SIG-M5 (cell line): ENCODE results near the gene EIF4G3.
"Not testable (repeated sequence)": the region's sequence is repeated elsewhere in the genome, so short reads cannot be mapped to it uniquely, and the experiment has no call there.

Experiments used
- DNase-seq: peaks from one replicate; lab custom pipeline; 2025; lab: John Stamatoyannopoulos, UW

Gene EIF4G3

DNA sequence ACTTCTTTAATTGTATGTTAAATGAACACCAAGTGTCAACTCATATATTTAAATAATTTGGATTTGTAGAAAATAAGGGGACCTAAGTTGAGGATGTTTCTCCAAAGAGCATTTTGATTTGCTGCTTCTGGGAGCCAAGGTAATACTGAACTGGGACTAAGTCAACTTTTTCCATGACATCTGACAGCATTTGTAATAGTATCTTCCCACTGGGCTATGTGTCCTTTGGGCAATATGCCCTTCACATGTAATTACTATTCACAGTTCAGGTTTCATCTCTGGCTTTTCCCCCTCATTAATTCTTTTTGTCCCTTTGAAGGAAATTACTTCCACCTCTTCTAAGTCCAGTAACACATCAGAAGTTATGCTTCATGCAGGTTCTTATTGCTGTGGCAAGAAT is 352.9 kb downstream of the EIF4G3 start:
- no peak for DNase-seq

DNA sequence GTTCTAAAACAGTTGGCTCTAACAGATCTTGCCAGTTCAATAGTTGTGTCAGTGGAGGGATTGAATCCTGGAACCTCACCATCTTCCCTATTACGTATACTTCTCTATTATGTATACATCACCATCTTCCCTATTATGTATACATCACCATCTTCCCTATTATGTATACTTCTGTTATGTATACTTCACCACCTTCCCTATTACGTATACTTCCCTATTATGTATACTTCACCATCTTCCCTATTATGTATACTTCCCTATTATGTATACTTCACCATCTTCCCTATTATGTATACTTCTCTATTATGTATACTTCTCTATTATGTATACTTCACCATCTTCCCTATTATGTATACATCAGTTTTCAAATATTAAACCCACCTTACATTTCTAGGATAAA is 355.2 kb downstream of the EIF4G3 start:
- no peak for DNase-seq

DNA sequence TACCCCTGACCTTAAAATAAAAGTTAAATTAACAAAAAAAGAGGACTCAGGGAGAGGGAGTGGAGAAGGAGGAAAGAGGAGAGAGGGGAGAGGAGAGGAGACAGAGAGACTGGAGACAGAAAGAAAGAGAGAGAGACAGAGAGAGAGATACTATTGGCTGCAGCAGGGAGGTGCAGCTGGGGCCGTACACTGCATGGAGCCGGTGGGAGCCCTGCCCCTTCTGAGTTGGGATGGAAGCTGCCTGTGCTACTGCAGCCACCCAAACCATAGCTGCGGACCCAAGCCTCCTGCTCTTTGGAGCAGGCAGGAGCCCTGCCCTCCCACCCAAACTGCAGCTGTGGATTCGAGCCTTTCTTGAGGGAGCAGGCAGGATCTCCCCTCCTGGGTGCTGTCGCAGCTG is 356.9 kb downstream of the EIF4G3 start:
- DNase-seq = no peak

DNA sequence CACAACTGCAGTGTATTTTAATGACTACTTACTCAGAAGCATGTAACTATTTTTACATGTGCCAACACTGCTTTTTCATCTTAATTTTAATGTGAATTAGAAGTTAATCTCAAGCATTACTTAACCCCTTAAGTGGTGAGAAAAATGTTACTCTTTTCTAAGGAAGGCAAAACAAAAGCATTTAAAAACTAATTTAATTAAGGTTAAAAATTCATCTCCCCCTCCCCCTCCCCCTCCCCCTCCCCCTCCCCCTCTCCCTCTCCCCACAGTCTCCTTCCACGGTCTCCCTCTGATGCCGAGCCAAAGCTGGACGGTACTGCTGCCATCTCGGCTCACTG is 362.2 kb downstream of the EIF4G3 start:
- DNase-seq = no peak

DNA sequence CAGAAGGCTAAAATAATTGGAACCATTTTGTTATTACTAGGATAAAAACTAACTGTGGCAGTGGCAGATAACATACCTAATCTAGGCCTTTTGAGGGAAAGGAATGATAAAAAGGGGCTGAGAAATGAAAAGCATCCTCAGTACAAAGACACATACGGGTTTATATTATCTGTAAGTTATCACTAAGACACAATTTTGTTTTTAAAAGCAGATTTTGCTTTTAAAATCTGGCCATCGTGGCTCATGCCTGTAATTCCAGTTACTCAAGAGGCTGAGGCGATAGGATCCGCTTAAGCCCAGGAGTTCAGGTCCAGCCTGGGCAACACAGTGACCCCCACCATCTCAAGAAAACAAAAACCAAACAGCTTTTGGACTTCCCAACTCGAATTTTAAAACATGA is 364.8 kb downstream of the EIF4G3 start:
- no peak for DNase-seq

DNA sequence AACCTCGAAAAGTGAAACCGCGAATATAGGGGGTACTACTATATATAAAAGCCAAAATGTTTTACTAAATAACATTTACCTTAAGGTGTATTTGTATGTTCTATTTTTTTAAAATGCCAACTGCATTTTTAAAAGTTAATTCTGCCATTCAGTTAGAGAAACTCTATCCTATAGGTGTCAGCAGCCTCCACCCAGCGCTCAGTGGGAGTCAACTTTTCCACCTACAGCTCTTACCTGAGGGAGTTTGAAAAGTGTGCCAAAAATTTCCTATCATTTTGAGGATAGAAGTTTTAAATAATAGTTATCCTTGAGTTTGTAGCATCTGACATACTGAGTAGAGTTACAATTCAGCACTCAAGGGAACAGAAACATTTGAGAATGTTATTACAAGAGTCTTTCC is 383.5 kb downstream of the EIF4G3 start:
- DNase-seq = no peak

DNA sequence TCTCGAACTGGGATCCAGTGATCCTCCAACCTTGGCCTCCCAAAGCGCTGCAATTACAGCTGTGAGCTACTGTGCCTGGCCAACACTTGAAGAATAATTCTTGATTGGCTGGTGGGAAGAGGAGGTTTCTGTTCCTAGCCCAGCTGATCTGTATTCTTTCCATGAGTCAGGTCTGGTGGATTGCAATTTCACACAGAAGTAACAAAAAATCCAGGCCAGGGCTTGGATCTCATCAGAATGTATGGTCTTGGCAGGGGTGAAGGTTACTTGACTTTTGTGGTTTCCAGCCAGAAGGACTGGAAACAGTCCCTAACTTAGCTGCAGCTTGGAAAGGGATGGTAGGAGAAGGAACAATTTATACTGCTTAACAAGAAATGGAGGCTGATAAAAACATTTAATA is 384.5 kb downstream of the EIF4G3 start:
- DNase-seq = no peak

DNA sequence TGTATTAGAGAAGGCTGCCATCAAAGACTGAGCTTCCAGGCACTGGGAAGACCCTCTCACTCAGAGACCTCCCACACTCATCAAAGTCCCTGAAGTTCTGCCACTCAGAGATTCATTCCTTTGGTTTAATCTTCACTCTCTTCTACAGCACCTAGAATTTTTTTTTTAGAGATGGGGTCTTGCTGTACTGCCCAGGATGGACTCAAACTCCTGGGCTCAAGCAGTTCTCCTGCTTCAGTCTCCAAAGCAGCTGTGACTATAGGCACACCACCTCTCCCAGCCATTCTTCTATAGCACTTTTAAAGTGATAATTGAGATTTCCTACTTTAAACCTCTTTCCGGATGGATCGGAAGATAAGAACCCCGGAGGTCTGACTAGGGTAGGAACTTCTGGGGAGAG is 385.9 kb downstream of the EIF4G3 start:
- DNase-seq = no peak

DNA sequence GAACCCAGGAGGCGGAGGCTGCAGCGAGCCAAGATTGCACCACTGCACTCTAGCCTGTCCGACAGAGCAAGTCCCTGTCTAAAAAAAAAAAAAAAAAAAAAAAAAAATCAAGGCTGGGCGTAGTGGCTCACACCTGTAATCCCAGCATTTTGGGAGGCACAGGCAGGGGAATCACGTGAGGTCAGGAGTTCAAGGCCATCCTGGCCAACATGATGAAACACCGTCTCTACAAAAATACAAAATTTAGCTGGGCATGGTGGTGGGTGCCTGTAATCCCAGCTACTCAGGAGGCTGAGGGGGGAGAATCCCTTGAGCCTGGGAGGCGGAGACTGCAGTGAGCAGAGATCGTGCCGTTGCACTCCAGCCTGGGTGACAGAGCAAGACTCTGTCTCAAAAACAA is 387.1 kb downstream of the EIF4G3 start:
- not testable (repeated sequence) for DNase-seq

DNA sequence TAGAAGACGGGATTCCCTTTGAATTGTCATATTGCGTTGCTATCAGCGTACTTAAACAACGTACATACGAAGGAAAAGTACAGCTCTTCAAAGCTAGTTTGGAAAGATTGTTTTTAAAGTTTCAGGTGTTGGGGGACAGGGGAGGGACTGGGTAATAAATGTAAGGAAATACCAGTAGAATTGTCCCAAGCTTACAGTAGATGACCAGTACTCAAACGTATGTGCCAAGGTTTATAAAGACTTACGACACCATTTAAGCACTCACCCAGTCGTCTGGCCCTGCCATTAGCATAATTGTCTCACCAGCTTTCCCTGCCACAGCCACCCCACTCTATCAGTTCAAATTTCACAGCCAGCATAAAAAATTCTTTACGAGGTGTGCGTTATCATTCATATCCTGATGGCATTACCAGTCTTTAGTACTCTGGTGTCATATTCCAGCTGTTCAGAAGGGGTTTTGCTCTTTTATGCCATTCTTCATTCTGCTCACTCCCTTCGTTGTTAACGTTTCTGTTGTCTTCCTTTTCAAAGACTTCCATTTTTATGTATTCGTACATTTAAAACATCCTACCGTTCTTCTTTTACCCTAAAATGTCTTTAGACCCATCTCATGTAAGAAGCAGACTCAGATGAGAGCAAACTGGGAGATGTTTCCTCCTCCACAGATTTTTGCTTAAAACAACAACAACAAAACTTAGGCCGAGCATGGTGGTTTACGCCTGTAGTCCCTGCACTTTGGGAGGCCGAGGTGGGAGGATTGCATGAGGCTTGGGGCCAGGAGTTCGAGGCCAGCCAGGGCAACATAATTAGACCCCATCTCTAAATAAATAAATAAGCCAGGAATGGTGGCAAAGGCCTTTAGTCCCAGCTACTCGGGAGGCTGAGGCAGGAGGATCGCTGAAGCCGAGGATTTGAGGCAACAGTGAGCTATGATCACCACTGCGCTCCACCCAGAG is 388.6 kb downstream of the EIF4G3 start:
- DNase-seq = no peak

DNA sequence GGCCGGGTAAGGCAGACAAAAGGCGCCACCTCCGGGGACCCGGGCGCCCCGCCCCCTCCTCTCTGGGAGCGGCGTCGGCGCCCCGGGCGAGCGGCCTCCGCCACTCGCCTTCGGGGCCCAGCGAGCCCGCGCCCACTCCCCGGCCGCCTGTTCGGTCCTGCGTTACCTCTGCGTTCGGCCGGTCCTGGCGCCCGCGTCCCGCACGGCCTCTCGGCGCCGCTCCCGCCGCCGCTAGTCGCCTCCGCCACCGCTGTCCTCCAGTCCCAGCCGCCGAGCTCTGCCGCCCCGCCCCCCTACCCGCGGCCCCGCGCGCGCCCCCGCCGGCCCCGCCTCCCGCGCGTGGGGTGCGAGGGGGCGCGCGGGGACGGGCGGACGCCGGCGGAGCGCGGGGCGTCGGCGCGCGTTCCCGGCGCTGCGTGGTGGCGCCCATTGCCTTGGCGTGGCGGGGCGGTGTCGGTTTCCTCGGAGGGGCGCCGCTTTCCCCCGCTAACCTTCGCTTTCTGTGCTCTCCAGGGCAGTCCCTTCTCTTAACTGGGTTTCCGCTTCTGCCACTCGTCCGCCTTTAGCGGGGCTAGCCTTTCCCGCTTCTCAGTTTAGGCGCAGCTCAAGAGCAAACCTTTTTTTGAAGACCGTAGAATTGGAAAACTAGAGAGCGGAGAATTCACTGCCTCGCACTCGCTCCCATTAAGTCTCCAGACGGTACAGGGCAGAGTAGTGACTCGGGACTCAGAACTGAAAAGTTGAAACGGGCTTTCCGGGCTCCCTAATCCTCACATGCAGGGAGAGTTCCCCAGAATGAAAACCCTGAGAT is 389.5 kb downstream of the EIF4G3 start, which contains the start of gene HP1BP3:
HP1BP3 (minus strand) TSS at position 279 of the 811 bp plus-strand sequence. CDS start 6,867 bp downstream, outside the sequence.
- DNase-seq = no peak

DNA sequence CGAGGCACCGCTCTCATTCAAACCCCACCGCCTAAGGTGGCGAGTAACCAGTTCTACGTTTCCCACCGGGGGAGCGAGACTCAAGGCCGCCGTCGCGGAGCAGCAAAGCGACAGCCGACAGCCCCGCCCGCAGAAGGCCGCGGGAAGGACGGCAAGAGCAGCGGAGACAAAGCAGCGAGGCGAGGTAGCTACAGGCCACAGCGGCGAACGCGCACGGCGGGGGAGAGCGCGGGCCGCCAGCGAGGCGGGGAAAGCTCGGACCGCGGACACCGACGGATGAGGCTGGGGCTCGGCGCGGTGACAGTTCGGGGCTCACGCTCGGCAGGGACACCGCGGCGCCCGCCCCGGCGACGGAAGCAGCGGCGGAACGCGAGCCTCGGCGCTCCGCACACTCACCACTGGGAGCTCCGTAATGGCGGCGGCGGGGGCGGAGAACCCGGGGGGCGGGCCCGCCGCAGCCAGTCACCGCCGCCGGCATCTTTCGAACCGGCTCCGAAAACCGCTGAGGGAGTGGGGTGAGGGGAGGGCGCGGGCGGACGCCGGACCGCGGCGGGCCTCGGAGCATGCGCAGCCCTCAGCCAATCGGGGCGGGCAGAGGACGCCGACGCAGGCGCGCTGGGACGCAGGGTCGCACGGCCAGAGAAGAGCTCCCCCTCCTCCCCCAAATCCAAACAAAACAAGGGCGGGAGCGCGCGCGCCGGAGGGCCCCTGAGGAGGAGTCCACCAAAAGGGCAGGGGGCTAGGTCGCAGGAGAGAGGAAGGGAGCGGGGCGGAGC is 390.3 kb downstream of the EIF4G3 start:
- peak; percentile 56 for DNase-seq

DNA sequence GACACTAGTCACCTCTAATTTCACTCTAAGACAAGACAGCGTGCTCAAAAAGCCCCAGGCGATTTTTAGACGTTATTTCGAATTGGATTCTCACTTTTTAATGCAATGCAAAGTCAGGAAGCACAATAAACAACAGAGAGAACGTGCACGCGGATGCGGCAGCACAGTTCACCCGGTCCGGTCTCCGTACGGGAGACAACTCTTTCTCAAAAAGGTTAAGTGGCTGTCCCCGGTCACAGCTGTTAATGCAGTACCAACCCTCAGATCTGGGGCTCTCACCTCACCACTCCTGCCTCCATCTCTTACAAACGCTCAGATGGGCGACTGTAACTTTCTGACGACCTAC is 390.8 kb downstream of the EIF4G3 start:
- DNase-seq = no peak

DNA sequence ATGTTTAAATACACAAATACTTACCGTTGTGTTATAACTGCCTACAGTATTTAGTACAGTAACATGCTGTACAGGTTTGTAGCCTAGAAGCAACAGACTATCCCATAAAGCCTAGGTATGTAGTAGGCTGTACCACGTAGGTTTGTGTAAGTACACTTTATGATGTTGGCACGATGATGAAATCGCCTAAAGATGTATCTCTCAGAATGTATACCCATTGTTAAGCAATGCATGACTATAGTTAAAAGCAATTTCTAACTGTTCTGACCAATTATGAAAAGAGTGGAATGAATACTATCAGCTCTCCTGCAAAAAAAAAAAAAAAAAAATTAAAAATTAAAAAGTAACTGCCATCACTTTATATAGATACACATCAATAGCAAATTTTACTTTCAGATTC is 401.0 kb downstream of the EIF4G3 start:
- no peak for DNase-seq

DNA sequence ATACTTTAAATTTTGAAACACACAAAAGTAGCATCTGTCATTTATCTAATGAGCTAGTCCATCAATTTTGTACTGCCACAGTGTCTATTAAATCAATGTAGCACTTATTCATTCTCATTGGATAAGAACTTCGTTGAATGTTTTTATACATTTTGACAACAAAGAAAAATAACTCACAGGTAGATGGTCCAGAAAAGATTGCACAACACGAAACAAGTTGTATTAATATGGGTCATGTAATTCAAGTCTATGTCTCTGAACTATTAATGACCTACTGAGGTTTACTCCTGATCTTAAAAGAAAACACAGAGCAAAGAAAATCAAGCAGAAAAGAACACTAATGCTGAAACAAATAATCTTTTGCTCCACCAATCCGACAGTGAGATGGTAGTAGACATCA is 404.9 kb downstream of the EIF4G3 start:
- no peak for DNase-seq

DNA sequence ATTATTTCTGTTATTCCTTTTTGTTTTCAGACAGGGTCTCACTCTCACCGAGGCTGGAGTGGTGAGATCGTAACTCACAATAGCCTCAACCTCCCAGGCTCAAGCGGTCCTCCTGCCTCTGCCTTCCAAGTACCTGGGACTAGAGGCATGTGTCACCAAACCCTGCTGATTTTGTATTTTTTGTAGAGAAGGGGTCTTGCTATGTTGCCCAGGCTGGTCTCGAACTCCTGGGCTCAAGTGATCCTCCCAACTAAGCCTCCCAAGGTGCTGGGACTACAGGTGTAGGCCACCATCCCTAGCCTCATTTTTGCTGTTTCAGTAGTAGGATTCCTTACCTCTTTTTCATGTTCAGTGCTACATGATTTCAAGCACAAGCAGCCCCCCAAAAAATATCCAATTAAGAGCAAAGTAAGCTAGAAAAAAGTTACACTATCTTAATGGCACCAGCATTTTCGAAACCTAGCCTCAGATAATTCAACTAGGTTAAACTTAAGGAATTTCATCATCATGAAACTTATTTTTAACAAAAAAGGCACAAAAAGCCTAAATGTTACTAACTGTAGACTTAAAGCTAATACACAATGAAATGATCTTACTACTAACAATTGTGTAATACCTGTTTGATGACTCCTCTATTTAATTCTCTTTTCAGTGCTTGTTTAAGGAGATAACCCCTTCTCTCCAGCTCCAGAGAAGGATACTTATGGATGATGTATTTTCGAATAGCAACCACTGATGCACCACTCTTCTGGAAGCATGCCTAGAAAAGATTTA is 406.2 kb downstream of the EIF4G3 start:
- DNase-seq = no peak

DNA sequence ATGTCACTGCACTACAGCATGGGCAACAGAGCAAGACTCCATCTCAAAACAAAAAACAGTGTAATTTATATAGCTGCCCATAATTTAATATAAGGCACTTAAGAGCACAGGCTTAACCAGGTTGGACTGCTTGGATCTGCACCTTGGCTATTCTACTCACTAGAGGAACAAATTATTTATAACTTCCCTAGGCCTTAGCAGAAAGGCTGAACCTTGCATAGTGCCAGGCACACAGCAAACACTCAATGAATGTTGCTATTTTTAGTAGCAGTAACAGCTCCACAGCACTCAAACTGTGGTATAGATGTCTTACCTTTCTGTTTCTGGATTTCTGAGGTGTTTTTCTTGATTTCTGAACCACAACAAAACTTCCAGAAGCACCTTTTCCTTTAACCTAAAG is 409.4 kb downstream of the EIF4G3 start:
- no peak for DNase-seq

DNA sequence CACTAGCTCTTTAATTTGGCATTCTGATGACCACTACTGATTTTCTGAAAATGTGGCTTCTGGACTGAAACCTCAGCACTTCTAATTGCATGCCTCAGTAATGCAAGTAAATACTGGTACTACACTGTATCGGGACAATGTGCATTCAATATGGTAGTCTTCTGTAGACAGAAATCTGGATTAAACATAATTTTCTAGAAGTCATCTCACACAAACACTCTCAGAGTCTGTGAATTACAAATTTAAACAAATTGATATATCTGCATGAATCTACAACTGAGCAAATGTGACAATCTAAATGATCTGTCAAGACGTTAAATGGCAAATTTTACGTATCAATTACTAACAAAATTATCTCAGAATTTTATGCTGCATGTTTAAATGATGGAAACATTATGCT is 413.3 kb downstream of the EIF4G3 start:
- DNase-seq = no peak

DNA sequence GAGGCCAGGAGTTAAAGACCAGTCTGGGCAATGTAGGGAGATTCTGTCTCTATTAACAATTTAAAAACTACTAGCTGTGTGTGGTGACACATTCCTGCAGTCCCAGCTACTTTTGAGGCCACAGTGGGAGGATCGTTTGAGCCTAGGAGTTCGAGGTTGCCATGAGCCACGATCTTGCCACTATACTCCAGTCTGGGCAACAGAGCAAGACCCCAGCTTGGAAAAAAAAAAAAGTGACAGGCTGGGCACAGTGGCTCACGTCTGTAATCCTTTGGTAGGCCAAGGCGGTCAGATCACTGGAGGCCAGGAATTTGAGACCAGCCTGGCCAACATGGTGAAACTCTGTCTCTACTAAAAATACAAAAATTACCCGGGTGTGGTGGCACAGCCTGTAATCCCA is 416.4 kb downstream of the EIF4G3 start:
- no peak for DNase-seq
